Panc1 (cell line): ENCODE measurements around the gene RAC2. TPM values are rescaled to one million over a fixed set of nuclear protein-coding genes. Genes with fewer than 3 reads are reported as not detected.

ENCODE experiments used
- ATAC-seq: fragments of 200-7000 bp; cut with Tn5 transposase; 2 replicates; pipeline ENCODE4 v1.9.1; 2020; ENCODE audit warnings: mild to moderate bottlenecking, moderate library complexity
- BruUV-seq: library from RNA; stranded (reverse); fragments of 400-500 nt; replicated peaks from 2 replicates; lab custom pipeline; 2021; lab: Mats Ljungman, UMichigan
- CTCF ChIA-PET: fragments of 300-600 bp; sonication (Branson Sonifier 250); formaldehyde crosslinking; loops from one replicate; lab custom pipeline; 2022; ENCODE audit warnings: antibody characterized with exemption; lab: Charles Lee
- POLR2A ChIA-PET: fragments of 300-600 bp; sonication (Branson Sonifier 250); formaldehyde crosslinking; loops from one replicate; lab custom pipeline; 2022; ENCODE audit warnings: antibody characterized with exemption; lab: Charles Lee
- DNase-seq: peaks from one replicate; pipeline ENCODE4 v3.0.0-alpha.2; 2010; ENCODE audit warnings: low read depth, low spot score
- H3K27ac ChIP-seq: 2 replicates; pipeline ENCODE4 v1.5.1; 2011; ENCODE audit warnings: mild to moderate bottlenecking, low read length, inconsistent platforms
- H3K27me3 ChIP-seq: fragments of 200-500 bp; sonication (Bioruptor generic); 2 replicates; pipeline ENCODE4 v1.6.0; 2014; ENCODE audit warnings: low read length, inconsistent platforms; ENCODE audit not compliant: control insufficient read depth, insufficient read depth
- H3K36me3 ChIP-seq: fragments of 200-500 bp; sonication (Bioruptor generic); 2 replicates; pipeline ENCODE4 v1.5.1; 2014; ENCODE audit warnings: inconsistent platforms, mild to moderate bottlenecking, low read length, moderate library complexity; ENCODE audit not compliant: control insufficient read depth, insufficient read depth
- H3K4me1 ChIP-seq: 2 replicates; pipeline ENCODE4 v1.5.1; 2011; ENCODE audit warnings: inconsistent platforms, mild to moderate bottlenecking, low read length, moderate library complexity; ENCODE audit not compliant: control insufficient read depth, insufficient read depth
- H3K4me3 ChIP-seq, 2 experiments: 2 replicates each; pipeline ENCODE4 v1.5.1; 2011 to 2012; ENCODE audit warnings: low read depth in 2 of 2, low read length in 2 of 2, mild to moderate bottlenecking in 2 of 2, inconsistent platforms in 1 of 2, moderate library complexity in 1 of 2
- H3K9me3 ChIP-seq: fragments of 200-500 bp; sonication (Bioruptor generic); 2 replicates; pipeline ENCODE4 v1.5.1; 2014; ENCODE audit warnings: low read depth, mild to moderate bottlenecking, inconsistent platforms, low read length, moderate library complexity; ENCODE audit not compliant: control insufficient read depth, insufficient read depth
- CTCF ChIP-seq: fragments of 450-650 bp; IDR thresholded peaks from 2 replicates; pipeline ENCODE4 v1.5.1; 2017; ENCODE audit warnings: mild to moderate bottlenecking
- POLR2AphosphoS5 ChIP-seq: IDR thresholded peaks from 2 replicates; pipeline ENCODE4 v1.6.1; 2012; ENCODE audit warnings: mild to moderate bottlenecking, low read depth, low read length, moderate library complexity
- SIN3A ChIP-seq: IDR thresholded peaks from 2 replicates; pipeline ENCODE4 v1.6.1; 2012; ENCODE audit warnings: low read depth, mild to moderate bottlenecking, low read length, moderate library complexity, borderline replicate concordance; ENCODE audit not compliant: insufficient read depth
- TCF7L2 ChIP-seq: IDR thresholded peaks from 2 replicates; pipeline ENCODE4 v1.6.1; 2011; ENCODE audit warnings: mild to moderate bottlenecking, low read depth, low read length, inconsistent platforms
- in situ Hi-C: cut with HindIII; loops from 2 replicates; pipeline ENCODE4 v1.10.0; 2016; ENCODE audit warnings: low sequenced_read_pairs, low pct_unique_long_range_greater_than_20kb
- intact Hi-C: fragments of 100-400 bp; cut with micrococcal nuclease; formaldehyde crosslinking; loops from one replicate; pipeline ENCODE4 v1.10.0; 2022; ENCODE audit not compliant: unreplicated experiment
- total RNA-seq: library from RNA; stranded (reverse); gene quantifications from one replicate; pipeline ENCODE4 v1.2.1, GENCODE V29; 2021; ENCODE audit not compliant: unreplicated experiment
- TF ChIP-seq, protein P1 (sequence below), 2 experiments: IDR thresholded peaks; 2 replicates each; pipeline ENCODE4 v1.6.1; 2011 to 2012; ENCODE audit warnings: low read depth in 2 of 2, control low read depth in 1 of 2, low read length in 1 of 2, mild to moderate bottlenecking in 1 of 2, moderate library complexity in 1 of 2; ENCODE audit not compliant: insufficient read depth in 1 of 2

RAC2 gene
- total RNA-seq, 1 experiment from 2014 or later = 1.5 TPM

GRCh38 chr22:37276776-37277175 is 32.7 kb upstream of the RAC2 start:
- POLR2A ChIA-PET = no interaction called here
- ATAC-seq (no peak), DNase-seq (no peak)
- intact Hi-C loops (no loop called here), in situ Hi-C loops (no loop called here)
- Histone ChIP-seq H3K27me3 (no peaks in the 10 kb centered on the region), H3K36me3 (no peaks in the 10 kb centered on the region), H3K27ac (no peak overlapping the region), H3K9me3 (no peaks in the 10 kb centered on the region), H3K4me3 (no peak overlapping the region), H3K4me1 (no peaks in the 10 kb centered on the region)
- TF ChIP-seq, protein P1, sequence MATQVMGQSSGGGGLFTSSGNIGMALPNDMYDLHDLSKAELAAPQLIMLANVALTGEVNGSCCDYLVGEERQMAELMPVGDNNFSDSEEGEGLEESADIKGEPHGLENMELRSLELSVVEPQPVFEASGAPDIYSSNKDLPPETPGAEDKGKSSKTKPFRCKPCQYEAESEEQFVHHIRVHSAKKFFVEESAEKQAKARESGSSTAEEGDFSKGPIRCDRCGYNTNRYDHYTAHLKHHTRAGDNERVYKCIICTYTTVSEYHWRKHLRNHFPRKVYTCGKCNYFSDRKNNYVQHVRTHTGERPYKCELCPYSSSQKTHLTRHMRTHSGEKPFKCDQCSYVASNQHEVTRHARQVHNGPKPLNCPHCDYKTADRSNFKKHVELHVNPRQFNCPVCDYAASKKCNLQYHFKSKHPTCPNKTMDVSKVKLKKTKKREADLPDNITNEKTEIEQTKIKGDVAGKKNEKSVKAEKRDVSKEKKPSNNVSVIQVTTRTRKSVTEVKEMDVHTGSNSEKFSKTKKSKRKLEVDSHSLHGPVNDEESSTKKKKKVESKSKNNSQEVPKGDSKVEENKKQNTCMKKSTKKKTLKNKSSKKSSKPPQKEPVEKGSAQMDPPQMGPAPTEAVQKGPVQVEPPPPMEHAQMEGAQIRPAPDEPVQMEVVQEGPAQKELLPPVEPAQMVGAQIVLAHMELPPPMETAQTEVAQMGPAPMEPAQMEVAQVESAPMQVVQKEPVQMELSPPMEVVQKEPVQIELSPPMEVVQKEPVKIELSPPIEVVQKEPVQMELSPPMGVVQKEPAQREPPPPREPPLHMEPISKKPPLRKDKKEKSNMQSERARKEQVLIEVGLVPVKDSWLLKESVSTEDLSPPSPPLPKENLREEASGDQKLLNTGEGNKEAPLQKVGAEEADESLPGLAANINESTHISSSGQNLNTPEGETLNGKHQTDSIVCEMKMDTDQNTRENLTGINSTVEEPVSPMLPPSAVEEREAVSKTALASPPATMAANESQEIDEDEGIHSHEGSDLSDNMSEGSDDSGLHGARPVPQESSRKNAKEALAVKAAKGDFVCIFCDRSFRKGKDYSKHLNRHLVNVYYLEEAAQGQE (IDR thresholded peaks at IDR 0.05; ENCODE audit: insufficient read depth in 1 of 2, low read depth in 2 of 2, low read length in 1 of 2) = no peak
- no peak for TF ChIP-seq SIN3A
- TF ChIP-seq CTCF = no peak
- TF ChIP-seq POLR2AphosphoS5 = no peak
- CTCF ChIA-PET = no interaction called here
- no TSS peak for BruUV-seq

GRCh38 chr22:37275622-37276021 is 31.6 kb upstream of the RAC2 start:
- Histone ChIP-seq H3K4me1 (no peaks in the 10 kb centered on the region), H3K9me3 (no peaks in the 10 kb centered on the region), H3K27ac (no peak overlapping the region), H3K4me3 (no peak overlapping the region), H3K27me3 (no peaks in the 10 kb centered on the region), H3K36me3 (no peaks in the 10 kb centered on the region)
- TF ChIP-seq TCF7L2 = no peak
- no peak for TF ChIP-seq POLR2AphosphoS5
- no peak for TF ChIP-seq SIN3A
- TF ChIP-seq, protein P1 (IDR thresholded peaks at IDR 0.05; ENCODE audit: insufficient read depth in 1 of 2, low read depth in 2 of 2, low read length in 1 of 2) = no peak
- no peak for TF ChIP-seq CTCF
- DNase-seq (no peak), ATAC-seq (no peak)
- ChIA-PET CTCF (no interaction called here), POLR2A (no interaction called here)
- in situ Hi-C loops = no loop called here
- no TSS peak for BruUV-seq
- intact Hi-C loops = no loop called here
